Ishikawa (cell line): ENCODE results near the gene LITAF.
A peak's percentile ranks its signal among the peaks of the same experiment; 100 is the strongest.

Experiments
- CEBPB ChIP-seq: IDR thresholded peaks from 2 replicates; pipeline ENCODE4 v1.6.1; 2012
- CREB1 ChIP-seq: IDR thresholded peaks from 2 replicates; pipeline ENCODE4 v1.6.1; 2012; ENCODE audit warnings: low read depth
- EGR1 ChIP-seq: IDR thresholded peaks from 2 replicates; pipeline ENCODE4 v1.6.1; 2012
- EP300 ChIP-seq: IDR thresholded peaks from 2 replicates; pipeline ENCODE4 v1.6.1; 2012; ENCODE audit warnings: borderline replicate concordance
- FOXM1 ChIP-seq: IDR thresholded peaks from 2 replicates; pipeline ENCODE4 v1.6.1; 2012; ENCODE audit warnings: low read depth, borderline replicate concordance
- NFIC ChIP-seq: IDR thresholded peaks from 2 replicates; pipeline ENCODE4 v1.6.1; 2012
- RAD21 ChIP-seq: IDR thresholded peaks from 2 replicates; pipeline ENCODE4 v1.6.1; 2012; ENCODE audit warnings: low read depth
- REST ChIP-seq: IDR thresholded peaks from 2 replicates; pipeline ENCODE4 v1.6.1; 2012; ENCODE audit warnings: low read depth, mild to moderate bottlenecking
- TAF1 ChIP-seq: IDR thresholded peaks from 2 replicates; pipeline ENCODE4 v1.6.1; 2012; ENCODE audit warnings: low read depth, mild to moderate bottlenecking
- TCF12 ChIP-seq: IDR thresholded peaks from 2 replicates; pipeline ENCODE4 v1.6.1; 2012; ENCODE audit warnings: low read depth
- TEAD4 ChIP-seq: IDR thresholded peaks from 2 replicates; pipeline ENCODE4 v1.6.1; 2012
- USF1 ChIP-seq: IDR thresholded peaks from 2 replicates; pipeline ENCODE4 v1.6.1; 2012
- YY1 ChIP-seq: IDR thresholded peaks from 2 replicates; pipeline ENCODE4 v1.6.1; 2012; ENCODE audit warnings: low read depth
- ZBTB7A ChIP-seq: IDR thresholded peaks from 2 replicates; pipeline ENCODE4 v1.6.1; 2012; ENCODE audit warnings: low read depth
- TF ChIP-seq, protein P1 (sequence below): IDR thresholded peaks from 2 replicates; pipeline ENCODE4 v1.6.1; 2012

The LITAF gene

DNA sequence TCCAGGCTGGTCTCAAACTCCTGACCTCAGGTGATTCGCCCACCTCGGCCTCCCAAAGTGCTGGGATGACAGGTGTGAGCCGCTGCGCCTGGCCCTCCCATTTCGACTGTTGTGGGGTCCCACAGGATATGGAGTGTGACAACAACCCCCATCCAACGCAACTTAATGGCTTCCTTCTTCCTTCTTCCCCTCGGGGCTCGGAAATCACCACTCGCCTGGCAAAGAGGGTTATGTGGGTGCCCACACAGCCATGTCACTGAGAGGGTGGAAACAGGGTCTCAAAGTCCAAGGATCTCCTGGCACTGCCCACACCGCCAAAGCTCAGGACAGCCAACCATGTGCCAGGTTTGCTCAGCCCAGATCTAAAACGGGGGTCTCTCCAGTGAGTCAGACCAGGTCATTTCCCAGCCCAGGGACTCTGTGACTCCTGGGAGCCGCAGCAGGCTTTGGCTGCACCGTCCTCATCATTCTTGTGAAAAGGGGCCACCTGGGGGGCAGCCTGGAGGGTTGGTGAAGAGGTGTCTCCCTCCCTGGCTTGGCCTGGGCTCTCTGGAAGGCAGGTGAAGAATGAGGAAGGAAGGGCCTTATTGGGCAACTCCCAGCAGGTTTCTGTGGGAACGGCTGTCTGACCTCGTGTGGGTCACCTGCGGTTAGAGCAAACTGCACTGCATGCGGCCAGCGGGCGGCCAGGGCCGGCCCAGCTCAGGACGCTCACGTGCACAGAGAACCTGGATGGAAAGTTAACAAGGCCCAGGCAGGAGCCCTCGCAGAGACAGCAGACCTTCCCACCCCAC lies 25.3 kb upstream of the LITAF start:
- TF ChIP-seq EGR1, result 0 out of 2 replicates have a peak, but pooled peaks have one; percentile 31
- TF ChIP-seq, protein P1, sequence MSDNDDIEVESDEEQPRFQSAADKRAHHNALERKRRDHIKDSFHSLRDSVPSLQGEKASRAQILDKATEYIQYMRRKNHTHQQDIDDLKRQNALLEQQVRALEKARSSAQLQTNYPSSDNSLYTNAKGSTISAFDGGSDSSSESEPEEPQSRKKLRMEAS, result peak; percentile 98
- TF ChIP-seq EP300, result peak; percentile 98
- TF ChIP-seq ZBTB7A, result peak; percentile 93; the same call in 1 of the 2 replicates
- peak; percentile 96 for TF ChIP-seq TEAD4
- TF ChIP-seq CREB1, result no peak
- TF ChIP-seq REST, result no peak
- TF ChIP-seq RAD21, result peak; percentile 33
- peak; percentile 81 for TF ChIP-seq USF1
- peak; percentile 92 for TF ChIP-seq FOXM1
- TF ChIP-seq CEBPB, result peak; percentile 98
- TF ChIP-seq TAF1, result peak; percentile 31; the same call in 1 of the 2 replicates
- TF ChIP-seq TCF12, result peak; percentile 98
- peak; percentile 37 for TF ChIP-seq YY1
- TF ChIP-seq NFIC, result peak; percentile 94

DNA sequence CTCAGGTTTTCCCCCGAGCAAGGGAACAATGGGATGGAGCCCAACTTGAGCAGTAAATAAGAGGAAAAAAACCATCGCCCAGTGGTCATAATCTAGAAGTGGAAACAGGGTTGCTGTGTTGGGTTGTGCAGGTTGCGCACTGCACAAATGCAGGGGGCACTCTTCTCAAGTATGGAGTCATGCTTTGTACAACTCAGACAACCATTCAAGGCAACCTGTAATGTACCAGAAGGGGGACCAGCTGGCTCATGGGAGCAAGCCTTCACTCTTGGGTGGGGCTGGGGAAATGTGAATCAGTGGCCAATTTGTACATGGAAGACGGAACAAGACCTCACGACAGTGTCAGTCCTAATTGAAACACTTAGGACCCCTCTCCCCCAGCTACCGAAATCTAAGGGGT lies 23.9 kb upstream of the LITAF start:
- no peak for TF ChIP-seq TCF12
- TF ChIP-seq TEAD4, result no peak
- no peak for TF ChIP-seq YY1
- TF ChIP-seq REST, result no peak
- no peak for TF ChIP-seq EGR1
- TF ChIP-seq, protein P1, result no peak
- no peak for TF ChIP-seq CEBPB
- no peak for TF ChIP-seq EP300
- no peak for TF ChIP-seq TAF1

DNA sequence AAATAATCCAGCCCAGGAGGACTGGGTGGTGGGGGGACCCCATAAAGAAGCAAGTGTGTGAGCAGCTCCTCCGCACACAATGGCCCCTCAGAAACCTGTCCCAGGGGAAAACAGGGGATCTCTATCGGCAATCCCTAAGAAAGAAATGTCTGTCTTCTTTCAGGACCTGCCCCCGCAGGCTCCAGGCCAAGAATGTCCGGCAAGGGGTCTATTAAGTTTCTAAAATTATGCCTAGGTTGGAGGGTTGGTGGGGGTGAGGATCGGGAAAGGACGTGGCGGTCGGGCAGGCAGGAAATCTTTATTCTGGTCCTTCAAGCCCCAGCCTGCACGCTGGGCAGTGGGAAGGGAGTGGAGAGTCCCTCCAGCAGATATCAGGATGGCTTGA lies 23.4 kb upstream of the LITAF start:
- TF ChIP-seq USF1, result no peak
- TF ChIP-seq ZBTB7A, result 0 out of 2 replicates have a peak, but pooled peaks have one; percentile 50
- no peak for TF ChIP-seq TEAD4
- TF ChIP-seq CEBPB, result no peak
- peak; percentile 50; the same call in 1 of the 2 replicates for TF ChIP-seq NFIC
- TF ChIP-seq YY1, result no peak
- no peak for TF ChIP-seq CREB1
- TF ChIP-seq EP300, result no peak
- no peak for TF ChIP-seq FOXM1
- TF ChIP-seq TCF12, result no peak
- TF ChIP-seq REST, result no peak

- TF ChIP-seq RAD21 (peak; percentile 17; the same call in 1 of the 2 replicates), ZBTB7A (no peak), EP300 (peak; percentile 96), FOXM1 (peak; percentile 79; the same call in 1 of the 2 replicates), NFIC (peak; percentile 80), TEAD4 (peak; percentile 95), TAF1 (no peak; the same call in 1 of the 2 replicates), REST (no peak), CREB1 (no peak), TCF12 (peak; percentile 96), EGR1 (no peak), YY1 (no peak), CEBPB (peak; percentile 75; the same call in 1 of the 2 replicates), USF1 (peak; percentile 51)
- TF ChIP-seq, protein P1, result peak; percentile 80
Measured at GRCh38 chr16:11609474-11610120, 22.9 kb upstream of the LITAF start.
